ENCODE results near the gene RMND5B.

DNA sequence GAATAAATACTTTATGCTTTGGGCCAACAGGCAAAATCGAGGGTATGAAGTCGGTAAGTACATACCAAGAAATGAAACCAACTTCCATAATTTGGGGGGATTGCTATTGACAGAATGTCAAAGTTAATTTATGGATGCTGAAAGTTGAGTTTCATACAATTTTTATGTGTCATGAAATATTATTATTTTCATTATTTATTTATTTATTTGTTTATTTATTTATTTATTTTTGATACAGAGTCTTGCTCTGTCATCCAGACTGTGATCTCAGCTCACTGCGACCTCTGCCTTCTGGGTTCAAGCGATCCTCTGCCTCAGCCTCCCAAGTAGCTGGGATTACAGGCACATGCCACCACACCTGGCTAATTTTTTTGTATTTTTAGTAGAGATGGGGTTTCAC is 60.8 kb downstream of the RMND5B start:
- TF ChIP-seq, protein P1, sequence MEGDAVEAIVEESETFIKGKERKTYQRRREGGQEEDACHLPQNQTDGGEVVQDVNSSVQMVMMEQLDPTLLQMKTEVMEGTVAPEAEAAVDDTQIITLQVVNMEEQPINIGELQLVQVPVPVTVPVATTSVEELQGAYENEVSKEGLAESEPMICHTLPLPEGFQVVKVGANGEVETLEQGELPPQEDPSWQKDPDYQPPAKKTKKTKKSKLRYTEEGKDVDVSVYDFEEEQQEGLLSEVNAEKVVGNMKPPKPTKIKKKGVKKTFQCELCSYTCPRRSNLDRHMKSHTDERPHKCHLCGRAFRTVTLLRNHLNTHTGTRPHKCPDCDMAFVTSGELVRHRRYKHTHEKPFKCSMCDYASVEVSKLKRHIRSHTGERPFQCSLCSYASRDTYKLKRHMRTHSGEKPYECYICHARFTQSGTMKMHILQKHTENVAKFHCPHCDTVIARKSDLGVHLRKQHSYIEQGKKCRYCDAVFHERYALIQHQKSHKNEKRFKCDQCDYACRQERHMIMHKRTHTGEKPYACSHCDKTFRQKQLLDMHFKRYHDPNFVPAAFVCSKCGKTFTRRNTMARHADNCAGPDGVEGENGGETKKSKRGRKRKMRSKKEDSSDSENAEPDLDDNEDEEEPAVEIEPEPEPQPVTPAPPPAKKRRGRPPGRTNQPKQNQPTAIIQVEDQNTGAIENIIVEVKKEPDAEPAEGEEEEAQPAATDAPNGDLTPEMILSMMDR (IDR thresholded peaks at IDR 0.05) = no peak
- TF ChIP-seq POLR2A (IDR thresholded peaks at IDR 0.05) (no peak), POLR2AphosphoS5 (IDR thresholded peaks at IDR 0.05) (no peak), EP300 (IDR thresholded peaks at IDR 0.05) (no peak)

Data from stomach (tissue), 4 donors.